PFSK-1 (cell line): Measurements from ENCODE around the gene MVP.

ENCODE experiments used
- FOXP2 ChIP-seq: optimal IDR thresholded peaks from 2 replicates; pipeline ENCODE3; 2011; ENCODE audit warnings: borderline replicate concordance, control low read depth, inconsistent platforms; ENCODE audit not compliant: insufficient read depth; ENCODE audit errors: extremely low read length, extremely low read depth
- POLR2AphosphoS5 ChIP-seq: IDR thresholded peaks from 2 replicates; pipeline ENCODE4 v1.6.1; 2012; ENCODE audit warnings: low read depth, mild to moderate bottlenecking, control low read depth, low read length, moderate library complexity
- SIN3A ChIP-seq: IDR thresholded peaks from 2 replicates; pipeline ENCODE4 v1.6.1; 2012; ENCODE audit warnings: mild to moderate bottlenecking, low read length, moderate library complexity, borderline replicate concordance; ENCODE audit not compliant: insufficient read depth
- TAF1 ChIP-seq: IDR thresholded peaks from 2 replicates; pipeline ENCODE4 v1.6.1; 2012; ENCODE audit warnings: low read length, control low read depth, borderline replicate concordance; ENCODE audit not compliant: insufficient read depth
- TF ChIP-seq, protein P1 (sequence below), 2 experiments: IDR thresholded peaks; 2 replicates each; pipeline versions ENCODE4 v1.6.1 to v1.8.0; 2011 to 2012; ENCODE audit warnings: low read depth in 2 of 2, low read length in 2 of 2, control low read depth in 1 of 2, inconsistent platforms in 1 of 2, mild to moderate bottlenecking in 1 of 2, moderate library complexity in 1 of 2; ENCODE audit not compliant: insufficient read depth in 1 of 2

Gene MVP

DNA sequence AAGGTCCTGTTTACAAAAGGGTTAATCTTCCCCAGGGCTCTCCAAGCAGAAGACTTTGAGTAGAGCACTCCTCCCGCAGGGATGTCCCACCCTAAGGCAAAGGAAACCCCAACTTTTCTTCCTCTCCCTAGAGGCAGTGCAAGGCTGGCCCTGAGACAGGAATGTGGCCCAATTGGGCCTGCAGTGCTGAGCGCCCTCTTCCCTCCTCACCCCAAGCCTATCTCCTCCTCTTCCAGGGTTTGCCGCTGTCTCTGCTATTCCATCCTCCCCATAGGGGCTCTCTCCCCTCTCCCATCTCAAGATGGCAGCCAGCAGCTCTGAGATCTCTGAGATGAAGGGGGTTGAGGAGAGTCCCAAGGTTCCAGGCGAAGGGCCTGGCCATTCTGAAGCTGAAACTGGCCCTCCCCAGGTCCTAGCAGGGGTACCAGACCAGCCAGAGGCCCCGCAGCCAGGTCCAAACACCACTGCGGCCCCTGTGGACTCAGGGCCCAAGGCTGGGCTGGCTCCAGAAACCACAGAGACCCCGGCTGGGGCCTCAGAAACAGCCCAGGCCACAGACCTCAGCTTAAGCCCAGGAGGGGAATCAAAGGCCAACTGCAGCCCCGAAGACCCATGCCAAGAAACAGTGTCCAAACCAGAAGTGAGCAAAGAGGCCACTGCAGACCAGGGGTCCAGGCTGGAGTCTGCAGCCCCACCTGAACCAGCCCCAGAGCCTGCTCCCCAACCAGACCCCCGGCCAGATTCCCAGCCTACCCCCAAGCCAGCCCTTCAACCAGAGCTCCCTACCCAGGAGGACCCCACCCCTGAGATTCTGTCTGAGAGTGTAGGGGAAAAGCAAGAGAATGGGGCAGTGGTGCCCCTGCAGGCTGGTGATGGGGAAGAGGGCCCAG lies 7.3 kb upstream of the MVP start:
- no peak for TF ChIP-seq FOXP2

- TF ChIP-seq TAF1 (no peak), POLR2AphosphoS5 (no peak), SIN3A (no peak), FOXP2 (no peak)
- TF ChIP-seq, protein P1, sequence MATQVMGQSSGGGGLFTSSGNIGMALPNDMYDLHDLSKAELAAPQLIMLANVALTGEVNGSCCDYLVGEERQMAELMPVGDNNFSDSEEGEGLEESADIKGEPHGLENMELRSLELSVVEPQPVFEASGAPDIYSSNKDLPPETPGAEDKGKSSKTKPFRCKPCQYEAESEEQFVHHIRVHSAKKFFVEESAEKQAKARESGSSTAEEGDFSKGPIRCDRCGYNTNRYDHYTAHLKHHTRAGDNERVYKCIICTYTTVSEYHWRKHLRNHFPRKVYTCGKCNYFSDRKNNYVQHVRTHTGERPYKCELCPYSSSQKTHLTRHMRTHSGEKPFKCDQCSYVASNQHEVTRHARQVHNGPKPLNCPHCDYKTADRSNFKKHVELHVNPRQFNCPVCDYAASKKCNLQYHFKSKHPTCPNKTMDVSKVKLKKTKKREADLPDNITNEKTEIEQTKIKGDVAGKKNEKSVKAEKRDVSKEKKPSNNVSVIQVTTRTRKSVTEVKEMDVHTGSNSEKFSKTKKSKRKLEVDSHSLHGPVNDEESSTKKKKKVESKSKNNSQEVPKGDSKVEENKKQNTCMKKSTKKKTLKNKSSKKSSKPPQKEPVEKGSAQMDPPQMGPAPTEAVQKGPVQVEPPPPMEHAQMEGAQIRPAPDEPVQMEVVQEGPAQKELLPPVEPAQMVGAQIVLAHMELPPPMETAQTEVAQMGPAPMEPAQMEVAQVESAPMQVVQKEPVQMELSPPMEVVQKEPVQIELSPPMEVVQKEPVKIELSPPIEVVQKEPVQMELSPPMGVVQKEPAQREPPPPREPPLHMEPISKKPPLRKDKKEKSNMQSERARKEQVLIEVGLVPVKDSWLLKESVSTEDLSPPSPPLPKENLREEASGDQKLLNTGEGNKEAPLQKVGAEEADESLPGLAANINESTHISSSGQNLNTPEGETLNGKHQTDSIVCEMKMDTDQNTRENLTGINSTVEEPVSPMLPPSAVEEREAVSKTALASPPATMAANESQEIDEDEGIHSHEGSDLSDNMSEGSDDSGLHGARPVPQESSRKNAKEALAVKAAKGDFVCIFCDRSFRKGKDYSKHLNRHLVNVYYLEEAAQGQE (IDR thresholded peaks at IDR 0.05; ENCODE audit: insufficient read depth in 1 of 2, low read depth in 2 of 2, low read length in 2 of 2): no peak
Measured at GRCh38 chr16:29813644-29814562, 6.4 kb upstream of the MVP start.

DNA sequence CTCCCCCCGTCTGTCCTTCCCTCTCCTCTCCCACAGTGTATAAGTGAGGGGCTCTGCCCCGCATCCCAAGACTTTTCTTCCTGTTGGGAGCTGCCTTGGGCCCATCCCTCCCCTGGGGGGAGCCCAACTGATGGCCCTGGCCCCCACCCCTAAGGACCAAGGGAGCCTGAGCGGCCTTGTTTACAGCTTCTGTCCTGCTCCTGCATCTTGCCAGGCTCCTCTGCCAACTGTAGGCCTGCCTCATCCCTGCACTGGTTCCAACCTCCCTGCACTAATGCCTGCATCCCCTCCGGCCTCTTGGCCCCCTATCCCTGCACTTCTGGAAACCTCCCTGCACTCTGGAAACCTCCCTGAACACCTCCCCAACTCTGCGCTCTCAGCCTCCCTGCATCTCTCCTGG lies 5.7 kb upstream of the MVP start:
- TF ChIP-seq FOXP2: no peak
- no peak for TF ChIP-seq TAF1
- TF ChIP-seq, protein P1 (IDR thresholded peaks at IDR 0.05; ENCODE audit: insufficient read depth in 1 of 2, low read depth in 2 of 2, low read length in 2 of 2): no peak
- TF ChIP-seq POLR2AphosphoS5: no peak
- TF ChIP-seq SIN3A: no peak

- TF ChIP-seq POLR2AphosphoS5 (peak; percentile 49; the same call in 1 of the 2 replicates), SIN3A (no peak)
- TF ChIP-seq, protein P1 (IDR thresholded peaks at IDR 0.05; ENCODE audit: insufficient read depth in 1 of 2, low read depth in 2 of 2, low read length in 2 of 2): no peak
Measured at GRCh38 chr16:29815032-29815721, 5.1 kb upstream of the MVP start.

GRCh38 chr16:29815793-29816693 lies 4.2 kb upstream of the MVP start, which contains the start of gene PAGR1:
PAGR1 (plus strand) TSS chr16:29816152; CDS start chr16:29816526, 374 bp downstream.
- TF ChIP-seq SIN3A: no peak
- TF ChIP-seq, protein P1 (IDR thresholded peaks at IDR 0.05; ENCODE audit: insufficient read depth in 1 of 2, low read depth in 2 of 2, low read length in 2 of 2): 0 out of 4 replicates have a peak, but pooled peaks of 1 of the 2 experiments have one; percentile 25
- no peak for TF ChIP-seq FOXP2
- peak; percentile 72; the same call in 1 of the 2 replicates for TF ChIP-seq POLR2AphosphoS5
- peak; percentile 91 for TF ChIP-seq TAF1
